Tibial nerve (tissue), 4 donors: ENCODE data around the gene CAMK1D.

Experiments used
- EP300 ChIP-seq, 2 donors: sonication (generic); formaldehyde crosslinking; IDR thresholded peaks; one replicate each; pipeline ENCODE4 v1.6.1; 2017; ENCODE audit warnings: antibody characterized with exemption in 2 of 2, mild to moderate bottlenecking in 1 of 2
- POLR2A ChIP-seq, 2 donors: fragments of 450-650 bp; IDR thresholded peaks; one replicate each; pipeline ENCODE4 v1.6.1; 2017; ENCODE audit warnings: antibody characterized with exemption in 2 of 2, mild to moderate bottlenecking in 2 of 2, moderate library complexity in 2 of 2
- TF ChIP-seq, protein P1 (sequence below), 5 experiments: fragments of 200-600 bp in 3 of 5; fragments of 450-650 bp in 2 of 5; sonication (generic) in 3 of 5; IDR thresholded peaks; one replicate each; pipeline ENCODE4 v1.5.1; 2016 to 2019; ENCODE audit warnings: antibody characterized with exemption in 5 of 5, mild to moderate bottlenecking in 3 of 5, moderate library complexity in 2 of 5

DNA sequence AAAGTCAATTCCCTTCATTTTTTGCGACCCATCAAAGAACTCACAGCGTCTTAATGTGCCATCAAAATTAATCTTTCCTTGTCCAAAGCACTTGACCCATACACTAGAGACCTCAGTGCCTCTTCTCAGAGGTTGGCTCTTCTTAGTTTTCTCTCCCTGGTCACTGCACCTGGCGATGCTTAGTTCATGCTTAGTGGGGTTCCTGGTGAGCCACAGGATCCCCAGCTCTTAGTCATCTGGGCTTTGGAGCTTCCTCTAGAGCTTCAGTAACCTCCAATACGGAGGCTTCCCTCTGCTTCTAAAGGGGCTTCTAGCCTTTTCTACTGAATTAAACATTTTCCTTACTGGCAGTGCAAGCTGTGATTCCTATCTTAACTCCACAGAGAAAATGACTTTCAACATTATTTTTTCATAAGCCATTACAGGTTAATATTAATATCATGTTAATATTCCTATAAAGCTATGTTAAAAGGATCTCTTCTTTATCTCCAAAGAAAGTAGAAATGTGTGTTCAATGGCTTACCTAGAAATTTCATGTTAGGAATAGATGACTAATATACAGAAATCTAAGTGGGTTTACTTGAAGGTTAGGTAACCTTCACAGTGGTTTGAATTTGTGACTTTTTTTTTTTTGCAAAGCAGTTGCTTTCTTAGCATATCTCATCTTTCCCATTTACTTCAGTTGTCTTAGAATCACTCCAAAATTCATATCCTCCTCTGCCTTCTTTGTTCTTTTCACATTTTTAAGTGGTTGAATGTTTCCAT, 295.2 kb downstream of the CAMK1D start:
- TF ChIP-seq, protein P1, sequence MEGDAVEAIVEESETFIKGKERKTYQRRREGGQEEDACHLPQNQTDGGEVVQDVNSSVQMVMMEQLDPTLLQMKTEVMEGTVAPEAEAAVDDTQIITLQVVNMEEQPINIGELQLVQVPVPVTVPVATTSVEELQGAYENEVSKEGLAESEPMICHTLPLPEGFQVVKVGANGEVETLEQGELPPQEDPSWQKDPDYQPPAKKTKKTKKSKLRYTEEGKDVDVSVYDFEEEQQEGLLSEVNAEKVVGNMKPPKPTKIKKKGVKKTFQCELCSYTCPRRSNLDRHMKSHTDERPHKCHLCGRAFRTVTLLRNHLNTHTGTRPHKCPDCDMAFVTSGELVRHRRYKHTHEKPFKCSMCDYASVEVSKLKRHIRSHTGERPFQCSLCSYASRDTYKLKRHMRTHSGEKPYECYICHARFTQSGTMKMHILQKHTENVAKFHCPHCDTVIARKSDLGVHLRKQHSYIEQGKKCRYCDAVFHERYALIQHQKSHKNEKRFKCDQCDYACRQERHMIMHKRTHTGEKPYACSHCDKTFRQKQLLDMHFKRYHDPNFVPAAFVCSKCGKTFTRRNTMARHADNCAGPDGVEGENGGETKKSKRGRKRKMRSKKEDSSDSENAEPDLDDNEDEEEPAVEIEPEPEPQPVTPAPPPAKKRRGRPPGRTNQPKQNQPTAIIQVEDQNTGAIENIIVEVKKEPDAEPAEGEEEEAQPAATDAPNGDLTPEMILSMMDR (IDR thresholded peaks at IDR 0.05), result no peak
- TF ChIP-seq EP300 (IDR thresholded peaks at IDR 0.05), result no peak
- TF ChIP-seq POLR2A (IDR thresholded peaks at IDR 0.05), result no peak
